HL-60/S4 treated with retinoic acid at 250 ng/mL for 4 days and 3 days (cell line): ENCODE measurements around the gene PRKG1.

Source experiments
- in situ Hi-C: fragments of 300-500 bp; cut with MboI; formaldehyde crosslinking; loops from 2 replicates; pipeline ENCODE4 v1.7.0; 2022; ENCODE audit warnings: low sequenced_read_pairs

The PRKG1 gene

DNA sequence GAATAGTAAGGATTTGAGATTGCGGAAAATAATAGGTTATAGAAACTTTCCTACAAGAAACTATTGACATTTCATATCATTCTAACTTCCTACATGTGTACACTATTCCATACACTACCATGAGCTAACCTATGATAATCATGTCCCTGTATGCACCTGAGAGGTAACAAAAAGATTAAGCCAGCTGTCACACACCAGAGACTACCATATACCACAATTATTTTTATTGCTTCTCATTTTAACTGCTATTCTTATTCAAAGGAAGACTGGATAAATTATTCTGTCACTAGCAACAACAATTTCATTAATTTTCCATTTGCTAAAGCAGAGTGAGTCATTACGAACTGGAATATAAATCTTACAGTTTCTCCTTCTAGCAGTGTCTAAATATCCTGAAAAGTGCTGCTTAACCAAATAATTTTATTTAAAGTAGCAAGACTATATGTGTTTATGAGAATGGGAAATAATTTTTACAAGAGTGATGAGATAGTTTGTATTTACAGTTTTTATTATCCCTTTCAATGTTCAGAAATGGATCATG, 1004.2 kb downstream of the PRKG1 start:
- in situ Hi-C loops, result no loop called here

GRCh38 chr10:52082307-52082706, 1008.0 kb downstream of the PRKG1 start:
- in situ Hi-C loops, result no loop called here

- in situ Hi-C loops, result no loop called here
Measured at GRCh38 chr10:52083422-52083821, 1009.1 kb downstream of the PRKG1 start.

DNA sequence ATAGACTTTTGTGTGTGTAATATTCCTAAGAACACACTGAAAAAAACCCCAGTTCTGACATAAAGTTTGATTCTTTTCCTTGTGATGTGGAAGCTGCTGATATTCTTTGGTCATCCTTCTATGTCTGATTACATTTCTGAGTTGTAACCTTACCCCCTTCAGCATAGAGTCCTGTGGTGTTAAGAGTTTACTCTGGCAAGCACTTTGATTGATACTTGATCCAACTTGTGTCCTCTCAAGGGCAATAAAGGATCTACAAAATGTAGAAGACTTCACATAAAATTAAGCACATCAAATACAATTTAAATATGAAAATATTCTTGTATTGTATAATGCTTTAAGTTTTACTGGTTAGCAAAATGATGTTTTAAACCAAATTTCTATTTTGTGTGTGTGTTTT, 1018.1 kb downstream of the PRKG1 start:
- in situ Hi-C loops, result no loop called here

DNA sequence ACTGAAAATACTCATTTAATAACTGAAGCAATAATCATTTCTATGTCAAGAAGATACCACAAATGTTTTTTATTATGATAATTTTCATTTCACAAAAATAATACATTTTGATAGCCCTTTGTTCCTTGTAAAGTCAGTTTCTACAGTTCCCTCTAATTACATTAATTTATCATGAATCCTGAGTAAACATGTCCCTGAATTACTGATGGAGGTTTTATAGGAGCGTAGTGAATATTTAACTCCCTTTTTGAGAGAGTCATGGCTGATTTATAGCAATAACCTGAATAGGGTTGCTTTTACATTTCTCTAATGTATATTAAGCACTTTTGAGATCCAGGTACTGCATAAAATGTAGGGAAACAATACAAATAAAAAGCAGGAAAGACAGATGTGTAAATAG, 1023.8 kb downstream of the PRKG1 start:
- in situ Hi-C loops, result no loop called here

DNA sequence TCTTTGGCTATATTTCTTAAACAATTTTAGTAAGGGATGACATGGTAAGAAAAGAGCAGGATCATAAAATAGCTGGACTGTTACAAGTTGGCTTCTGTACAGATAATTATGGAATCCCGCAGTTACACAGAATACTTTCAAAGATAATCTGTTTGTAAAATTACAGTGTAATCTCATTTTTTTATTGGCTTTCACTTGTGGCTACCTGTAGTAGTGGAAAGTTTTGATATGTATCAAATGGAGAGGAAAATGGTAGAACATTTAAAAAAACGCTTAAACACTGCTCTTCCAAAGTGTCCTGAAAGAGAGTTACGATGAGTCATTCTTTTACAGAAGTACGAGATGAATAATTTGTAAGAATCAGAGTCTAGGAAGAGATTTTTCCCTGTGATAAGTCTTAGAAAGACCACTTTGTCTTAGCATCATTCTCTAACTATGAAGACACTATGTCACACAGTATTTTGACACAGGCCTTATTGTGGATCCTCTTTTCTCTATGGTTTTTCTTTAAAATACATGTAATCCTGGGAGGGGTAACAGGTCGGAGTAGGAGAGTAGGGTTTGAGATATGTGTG, 1024.8 kb downstream of the PRKG1 start:
- in situ Hi-C loops, result no loop called here

GRCh38 chr10:52100011-52100547, 1025.8 kb downstream of the PRKG1 start:
- in situ Hi-C loops, result no loop called here

GRCh38 chr10:52105301-52105700, 1031.0 kb downstream of the PRKG1 start:
- in situ Hi-C loops, result no loop called here

DNA sequence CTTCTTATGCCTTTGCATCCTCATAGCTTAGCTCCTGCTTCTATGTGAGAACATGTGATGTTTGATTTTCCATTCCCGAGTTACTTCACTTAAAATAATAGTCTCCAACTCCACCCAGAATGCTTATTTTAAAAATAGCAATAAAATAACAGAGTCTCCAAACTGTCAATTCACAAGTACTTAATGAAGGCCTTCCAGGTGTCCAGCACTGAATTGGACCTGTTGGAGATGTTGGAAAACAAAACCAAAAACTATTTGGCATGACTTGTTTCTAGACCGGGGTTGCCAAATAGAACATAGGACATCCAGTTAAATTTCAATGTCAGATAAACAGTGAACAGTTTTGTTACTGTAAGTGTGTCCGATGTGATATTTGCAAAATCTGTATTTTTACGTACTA, 1031.7 kb downstream of the PRKG1 start:
- in situ Hi-C loops, result no loop called here

GRCh38 chr10:52106899-52107298, 1032.6 kb downstream of the PRKG1 start:
- in situ Hi-C loops, result no loop called here

DNA sequence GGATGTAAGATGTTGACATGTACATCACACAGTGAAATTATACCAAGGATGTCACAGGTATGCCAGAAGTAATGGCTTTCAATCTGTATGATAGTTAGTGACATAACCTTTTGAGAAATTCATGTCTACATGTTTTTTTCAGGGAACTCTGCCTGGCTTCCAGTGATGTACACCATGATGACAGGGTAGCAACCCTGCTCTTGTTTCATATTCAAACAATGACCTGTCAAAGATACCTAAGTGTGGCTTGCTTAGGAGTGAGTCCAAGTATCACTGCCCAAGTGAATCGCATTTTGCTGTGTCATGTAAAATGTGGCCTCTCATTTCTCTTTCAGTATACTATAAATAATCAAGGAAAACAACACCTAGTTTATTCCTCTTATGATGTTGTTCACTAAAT, 1033.9 kb downstream of the PRKG1 start:
- in situ Hi-C loops, result no loop called here

GRCh38 chr10:52110576-52110975, 1036.3 kb downstream of the PRKG1 start:
- in situ Hi-C loops, result no loop called here

DNA sequence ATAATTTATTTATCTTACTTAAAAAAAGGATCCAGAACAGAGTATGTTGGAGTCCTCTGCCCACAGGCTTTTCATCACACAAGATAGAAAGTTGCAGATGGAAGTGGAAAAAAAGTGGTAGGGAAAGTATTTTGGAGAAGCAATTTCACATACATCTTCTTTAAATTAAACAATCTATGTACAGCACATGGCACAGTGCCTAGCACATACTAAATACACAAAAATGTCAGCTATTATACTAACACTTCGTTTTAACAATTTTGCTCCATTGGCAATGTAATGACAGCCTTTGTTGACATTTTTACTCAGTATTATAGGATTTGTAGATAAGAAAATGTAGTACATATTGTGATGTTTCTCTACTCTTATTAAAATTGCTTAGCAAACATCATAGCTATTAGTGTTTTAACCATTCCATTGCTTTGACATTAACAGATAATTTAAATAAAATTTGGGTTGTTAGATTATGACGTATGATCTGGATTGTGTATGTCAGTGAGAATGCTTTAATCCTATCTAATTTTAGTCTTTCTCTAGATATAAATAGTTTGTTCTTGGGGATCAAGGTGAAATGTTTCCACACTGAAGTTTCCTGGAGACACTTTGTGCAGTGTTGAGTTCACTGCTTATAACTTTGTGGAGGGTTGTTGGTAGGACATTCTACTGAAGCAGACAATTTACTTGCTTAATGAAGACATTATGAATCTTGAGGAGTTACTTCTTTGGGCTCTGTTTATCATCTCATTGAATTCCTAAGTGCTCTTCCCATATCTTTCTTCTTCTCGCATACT, 1037.0 kb downstream of the PRKG1 start:
- in situ Hi-C loops, result no loop called here

- in situ Hi-C loops, result no loop called here
Measured at GRCh38 chr10:52115823-52116222, 1041.5 kb downstream of the PRKG1 start.

DNA sequence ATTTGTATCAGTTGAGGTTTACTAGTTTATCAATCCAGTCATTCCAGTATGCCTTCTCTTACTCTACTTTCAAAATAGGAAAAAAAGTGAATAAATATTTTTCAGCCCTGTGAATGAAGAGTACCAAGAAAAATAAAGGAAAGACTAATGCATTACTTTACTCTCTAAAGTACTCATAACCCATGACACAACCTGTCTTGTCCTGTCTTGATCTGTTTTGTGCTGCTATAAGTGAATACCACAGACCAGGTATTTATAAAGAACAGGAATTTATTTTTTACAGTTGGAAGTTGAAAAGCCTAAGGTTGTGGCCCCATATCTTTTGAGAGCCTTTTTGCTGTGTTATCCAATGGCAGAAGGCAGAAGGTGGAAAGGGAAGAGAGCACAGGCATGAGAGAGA, 1045.2 kb downstream of the PRKG1 start:
- in situ Hi-C loops, result no loop called here

DNA sequence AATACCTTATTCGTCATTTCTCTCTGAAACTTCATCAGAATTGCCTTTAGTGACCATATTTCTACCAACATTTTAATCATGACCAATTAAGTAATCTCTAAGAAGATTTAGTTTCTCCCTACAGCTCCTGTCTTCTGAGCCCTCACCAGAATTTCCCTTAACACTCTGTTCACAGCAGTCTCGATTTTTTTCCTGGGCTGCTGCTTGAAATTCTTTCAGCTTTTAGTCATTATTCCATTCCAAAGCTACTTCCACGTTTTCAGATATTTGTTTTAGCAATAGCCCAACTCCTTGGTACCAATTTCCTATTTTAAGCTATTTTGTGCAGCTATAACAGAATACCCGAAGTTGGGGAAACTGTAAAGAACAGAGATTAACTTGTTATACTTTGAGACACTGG, 1047.4 kb downstream of the PRKG1 start:
- in situ Hi-C loops, result no loop called here

GRCh38 chr10:52128056-52128683, 1053.9 kb downstream of the PRKG1 start:
- in situ Hi-C loops, result no loop called here

- in situ Hi-C loops, result no loop called here
Measured at GRCh38 chr10:52129410-52130178, 1055.3 kb downstream of the PRKG1 start.

- in situ Hi-C loops, result no loop called here
Measured at GRCh38 chr10:52135101-52135500, 1060.8 kb downstream of the PRKG1 start.

GRCh38 chr10:52136921-52137320, 1062.6 kb downstream of the PRKG1 start:
- in situ Hi-C loops, result no loop called here

GRCh38 chr10:52143338-52143737, 1069.1 kb downstream of the PRKG1 start:
- in situ Hi-C loops, result no loop called here
